ENCODE measurements around the gene COL17A1. TPM values are rescaled to one million over a fixed set of nuclear protein-coding genes. Genes with fewer than 3 reads are reported as not detected.

The COL17A1 gene
- total RNA-seq, 2 experiments from 2014 or later = not detected

DNA sequence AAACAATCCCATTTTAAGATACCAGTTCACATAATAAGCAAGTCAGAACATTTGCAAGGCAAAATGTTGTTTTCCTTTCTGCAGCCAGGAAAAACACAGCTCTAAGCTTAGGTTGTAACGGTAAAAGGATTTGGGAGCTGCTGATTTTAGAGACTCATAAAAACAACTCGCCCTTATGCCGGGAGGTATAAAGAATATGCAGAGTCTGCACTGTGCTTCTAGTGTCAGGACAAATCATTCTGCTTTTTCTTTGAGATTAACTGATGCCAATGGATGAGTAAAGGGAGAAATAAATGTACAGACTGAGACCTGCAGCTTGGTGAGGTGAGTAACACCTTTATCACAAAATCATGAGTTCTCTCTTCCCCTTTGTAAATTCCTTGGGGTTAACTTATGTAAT, 34.3 kb upstream of the COL17A1 start:
- no peak for DNase-seq

DNA sequence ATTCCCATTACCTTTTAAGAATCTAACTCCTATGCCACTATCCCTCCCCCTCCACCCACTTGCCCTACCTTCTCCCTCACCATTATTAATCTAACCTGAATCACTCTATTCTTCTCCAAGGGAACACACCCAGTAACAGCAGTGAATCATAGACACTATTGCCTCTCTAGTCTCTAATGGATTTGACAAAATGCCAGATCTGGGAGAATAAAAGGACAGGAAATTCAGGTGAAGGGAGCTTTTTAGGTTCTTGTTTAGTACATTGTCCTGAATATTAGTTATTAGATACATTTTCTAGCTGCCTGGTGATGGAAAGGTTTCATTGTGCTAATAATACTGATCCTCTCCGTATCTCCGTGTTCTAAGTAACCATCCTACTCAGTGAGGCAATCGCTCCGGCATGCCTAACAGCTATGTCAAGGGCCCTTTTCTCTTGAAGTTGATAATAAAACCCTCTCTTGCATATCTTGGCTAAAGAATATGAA, 32.2 kb upstream of the COL17A1 start:
- TF ChIP-seq, protein P1, sequence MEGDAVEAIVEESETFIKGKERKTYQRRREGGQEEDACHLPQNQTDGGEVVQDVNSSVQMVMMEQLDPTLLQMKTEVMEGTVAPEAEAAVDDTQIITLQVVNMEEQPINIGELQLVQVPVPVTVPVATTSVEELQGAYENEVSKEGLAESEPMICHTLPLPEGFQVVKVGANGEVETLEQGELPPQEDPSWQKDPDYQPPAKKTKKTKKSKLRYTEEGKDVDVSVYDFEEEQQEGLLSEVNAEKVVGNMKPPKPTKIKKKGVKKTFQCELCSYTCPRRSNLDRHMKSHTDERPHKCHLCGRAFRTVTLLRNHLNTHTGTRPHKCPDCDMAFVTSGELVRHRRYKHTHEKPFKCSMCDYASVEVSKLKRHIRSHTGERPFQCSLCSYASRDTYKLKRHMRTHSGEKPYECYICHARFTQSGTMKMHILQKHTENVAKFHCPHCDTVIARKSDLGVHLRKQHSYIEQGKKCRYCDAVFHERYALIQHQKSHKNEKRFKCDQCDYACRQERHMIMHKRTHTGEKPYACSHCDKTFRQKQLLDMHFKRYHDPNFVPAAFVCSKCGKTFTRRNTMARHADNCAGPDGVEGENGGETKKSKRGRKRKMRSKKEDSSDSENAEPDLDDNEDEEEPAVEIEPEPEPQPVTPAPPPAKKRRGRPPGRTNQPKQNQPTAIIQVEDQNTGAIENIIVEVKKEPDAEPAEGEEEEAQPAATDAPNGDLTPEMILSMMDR (IDR thresholded peaks at IDR 0.05) = no peak
- peaks cover 12% of the 10 kb centered on the region for H3K4me1 Mint-ChIP-seq (ENCODE audit: low read depth)
- POLR2A ChIA-PET = no interaction called here
- no peaks in the 10 kb centered on the region for H3K9me3 Mint-ChIP-seq
- H3K4me3 Mint-ChIP-seq = no peak overlapping the region
- intact Hi-C loops (cut with micrococcal nuclease) = no loop called here
- no peak for DNase-seq
- H3K36me3 Mint-ChIP-seq (ENCODE audit: low read depth) = no peaks in the 10 kb centered on the region
- ATAC-seq = no peak
- H3K27ac Mint-ChIP-seq = no peak overlapping the region
- CTCF ChIA-PET = interaction anchor here (0.9 kb wide), 1 partner anchor 10 kb away, joined by 3 read pairs; no protein-coding TSS in a partner anchor
- H3K27me3 Mint-ChIP-seq = no peaks in the 10 kb centered on the region

More for the DNA sequence above, 34.3 kb upstream of the COL17A1 start:
- peaks cover 21% of the 10 kb centered on the region for H3K4me1 Mint-ChIP-seq (ENCODE audit: low read depth)
- POLR2A ChIA-PET = interaction anchor here (1.0 to 2.2 kb wide), 3 partner anchors 17 to 158 kb away, joined by 3 to 8 read pairs (median 7); no protein-coding TSS in a partner anchor
- H3K4me3 Mint-ChIP-seq = no peak overlapping the region
- CTCF ChIA-PET = interaction anchor here (0.7 to 4.7 kb wide), 4 partner anchors 17 to 233 kb away, joined by 3 to 45 read pairs (median 4); no protein-coding TSS in a partner anchor
- peak overlapping the region; percentile 22 for H3K27ac Mint-ChIP-seq
- peaks cover 4% of the 10 kb centered on the region for H3K36me3 Mint-ChIP-seq (ENCODE audit: low read depth)
- no peak for ATAC-seq
- H3K9me3 Mint-ChIP-seq = no peaks in the 10 kb centered on the region
- H3K27me3 Mint-ChIP-seq = no peaks in the 10 kb centered on the region
- intact Hi-C loops (cut with micrococcal nuclease) = loop anchor here (5.0 to 10.0 kb wide), 2 partner anchors 153 to 205 kb away; partner anchors contain the start of genes SLK and STN1
- TF ChIP-seq, protein P1 (IDR thresholded peaks at IDR 0.05) = no peak

GRCh38 chr10:104113376-104113956, 27.8 kb upstream of the COL17A1 start:
- Mint-ChIP-seq H3K4me1 (ENCODE audit: low read depth) (peaks cover 12% of the 10 kb centered on the region), H3K9me3 (no peaks in the 10 kb centered on the region), H3K4me3 (no peak overlapping the region), H3K27me3 (no peaks in the 10 kb centered on the region), H3K27ac (no peak overlapping the region), H3K36me3 (ENCODE audit: low read depth) (no peaks in the 10 kb centered on the region)
- ATAC-seq = no peak
- TF ChIP-seq, protein P1 (IDR thresholded peaks at IDR 0.05) = no peak
- intact Hi-C loops (cut with micrococcal nuclease) = no loop called here
- ChIA-PET CTCF (interaction anchor here (1.9 kb wide), 1 partner anchor 8 kb away, joined by 5 read pairs; no protein-coding TSS in a partner anchor), POLR2A (no interaction called here)
- DNase-seq = no peak

GRCh38 chr10:104109908-104110662, 24.4 kb upstream of the COL17A1 start:
- peak; percentile 81 for ATAC-seq
- ChIA-PET CTCF (interaction anchor here (1.5 to 1.7 kb wide), 2 partner anchors 11 kb away, joined by 4 to 8 read pairs; partner anchors contain the start of gene SFR1), POLR2A (interaction anchor here (2.5 kb wide), 1 partner anchor 11 kb away, joined by 11 read pairs; the partner anchor contains the start of gene SFR1)
- no peak for DNase-seq
- Mint-ChIP-seq H3K36me3 (ENCODE audit: low read depth) (no peaks in the 10 kb centered on the region), H3K9me3 (no peaks in the 10 kb centered on the region), H3K27ac (no peak overlapping the region), H3K4me1 (ENCODE audit: low read depth) (peaks cover 12% of the 10 kb centered on the region), H3K27me3 (no peaks in the 10 kb centered on the region), H3K4me3 (no peak overlapping the region)
- intact Hi-C loops (cut with micrococcal nuclease) = no loop called here
- TF ChIP-seq, protein P1 (IDR thresholded peaks at IDR 0.05) = no peak
